Measurements from ENCODE around the gene CD9. TPM values are rescaled to one million over a fixed set of nuclear protein-coding genes. Genes with fewer than 3 reads are reported as not detected.

CD9 gene
- total RNA-seq, 4 donors from 2014 or later: 464 to 1,007 (median 773) TPM

DNA sequence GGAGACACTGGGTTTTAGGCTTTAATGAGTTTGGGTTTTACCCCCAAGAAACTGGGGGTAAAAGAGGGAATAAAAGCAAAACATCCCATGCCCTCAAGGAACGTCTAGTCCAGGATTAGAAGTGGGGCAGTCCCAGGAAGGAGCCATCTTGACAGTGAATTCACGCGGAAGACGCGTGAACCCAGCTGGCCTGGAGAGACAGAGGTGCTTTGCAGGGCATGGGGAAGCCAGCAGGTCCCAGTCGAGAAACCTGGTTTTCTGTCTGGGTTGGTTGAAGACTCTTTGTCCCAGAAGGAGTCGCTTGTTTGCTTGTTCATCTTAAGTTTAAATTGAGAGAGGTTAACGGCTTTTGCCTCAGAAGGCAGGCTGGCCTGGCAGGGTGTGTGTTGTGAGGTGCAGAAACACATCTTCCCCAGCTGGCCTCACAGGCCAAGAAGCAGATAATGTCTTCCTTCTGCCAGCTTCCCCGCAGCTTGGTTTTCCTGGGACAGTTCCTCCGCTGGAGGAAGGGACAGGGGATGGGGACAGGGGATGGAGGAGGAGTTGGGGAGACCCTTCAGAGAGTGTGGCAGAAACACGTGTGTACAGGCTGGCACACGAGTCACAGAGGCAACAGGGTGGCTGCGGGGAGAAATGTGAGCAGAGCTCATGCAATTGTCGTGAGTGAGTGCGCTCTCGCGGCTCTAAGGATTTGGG lies 18.5 kb upstream of the CD9 start:
- H3K27me3 ChIP-seq: no peaks in the 10 kb centered on the region
- intact Hi-C loops (cut with DNase I): no loop called here
- peaks cover 33 to 69% (median 51%) of the 10 kb centered on the region in 3 donors for H3K4me1 ChIP-seq
- TF ChIP-seq, protein P1, sequence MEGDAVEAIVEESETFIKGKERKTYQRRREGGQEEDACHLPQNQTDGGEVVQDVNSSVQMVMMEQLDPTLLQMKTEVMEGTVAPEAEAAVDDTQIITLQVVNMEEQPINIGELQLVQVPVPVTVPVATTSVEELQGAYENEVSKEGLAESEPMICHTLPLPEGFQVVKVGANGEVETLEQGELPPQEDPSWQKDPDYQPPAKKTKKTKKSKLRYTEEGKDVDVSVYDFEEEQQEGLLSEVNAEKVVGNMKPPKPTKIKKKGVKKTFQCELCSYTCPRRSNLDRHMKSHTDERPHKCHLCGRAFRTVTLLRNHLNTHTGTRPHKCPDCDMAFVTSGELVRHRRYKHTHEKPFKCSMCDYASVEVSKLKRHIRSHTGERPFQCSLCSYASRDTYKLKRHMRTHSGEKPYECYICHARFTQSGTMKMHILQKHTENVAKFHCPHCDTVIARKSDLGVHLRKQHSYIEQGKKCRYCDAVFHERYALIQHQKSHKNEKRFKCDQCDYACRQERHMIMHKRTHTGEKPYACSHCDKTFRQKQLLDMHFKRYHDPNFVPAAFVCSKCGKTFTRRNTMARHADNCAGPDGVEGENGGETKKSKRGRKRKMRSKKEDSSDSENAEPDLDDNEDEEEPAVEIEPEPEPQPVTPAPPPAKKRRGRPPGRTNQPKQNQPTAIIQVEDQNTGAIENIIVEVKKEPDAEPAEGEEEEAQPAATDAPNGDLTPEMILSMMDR (IDR thresholded peaks at IDR 0.05): no peak
- TF ChIP-seq POLR2A (IDR thresholded peaks at IDR 0.05): no peak
- no peaks in the 10 kb centered on the region for H3K9me3 ChIP-seq
- no peak for DNase-seq
- no peaks in the 10 kb centered on the region for H3K36me3 ChIP-seq
- peak overlapping the region in 1 of 4 donors; percentile 27 for H3K4me3 ChIP-seq
- H3K27ac ChIP-seq: peak overlapping the region; percentile 82 to 91 (median 90)
- 25 to 42% methylated on average over 14 to 16 of the region's 17 CpGs for WGBS, 2 donors

DNA sequence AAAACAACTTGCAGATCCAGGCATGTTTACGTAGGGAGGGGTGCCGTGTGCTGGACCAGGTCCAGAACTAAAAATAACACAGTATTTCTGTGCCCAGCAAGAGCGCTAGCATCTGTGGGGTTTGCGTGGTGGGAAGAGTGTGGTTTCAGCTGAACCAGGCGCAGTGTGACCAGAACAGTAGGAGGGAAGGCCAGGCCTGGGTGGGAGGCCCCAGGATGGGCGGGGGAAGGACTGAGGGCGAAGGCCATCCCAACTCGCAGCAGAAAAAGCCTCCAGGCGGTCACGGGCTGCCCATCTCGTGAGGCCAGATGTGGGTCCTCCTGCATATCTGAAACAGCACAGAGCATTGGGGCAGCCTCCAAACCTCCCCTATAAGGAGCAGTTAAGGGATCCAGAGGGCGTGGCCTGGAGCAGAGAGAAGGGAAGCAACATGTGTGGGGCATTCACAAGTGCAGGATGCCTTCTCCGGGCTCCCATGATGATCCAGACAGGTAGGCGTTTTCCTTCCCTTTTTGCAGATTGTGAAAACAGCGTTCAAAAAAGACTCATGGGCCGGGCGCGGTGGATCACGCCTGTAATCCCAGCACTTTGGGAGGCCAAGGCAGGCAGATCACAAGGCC lies 17.8 kb upstream of the CD9 start:
- Histone ChIP-seq H3K4me1 (peaks cover 33 to 76% (median 51%) of the 10 kb centered on the region in 3 donors), H3K27me3 (no peaks in the 10 kb centered on the region), H3K4me3 (peak overlapping the region in 1 of 4 donors; percentile 27), H3K9me3 (no peaks in the 10 kb centered on the region), H3K27ac (peak overlapping the region; percentile 82 to 91 (median 90)), H3K36me3 (no peaks in the 10 kb centered on the region)
- WGBS, 2 donors: 11 to 20% methylated on average over 14 to 19 of the region's 19 CpGs
- intact Hi-C loops (cut with DNase I): no loop called here
- no peak for TF ChIP-seq POLR2A (IDR thresholded peaks at IDR 0.05)
- TF ChIP-seq, protein P1 (IDR thresholded peaks at IDR 0.05): no peak
- DNase-seq: no peak

DNA sequence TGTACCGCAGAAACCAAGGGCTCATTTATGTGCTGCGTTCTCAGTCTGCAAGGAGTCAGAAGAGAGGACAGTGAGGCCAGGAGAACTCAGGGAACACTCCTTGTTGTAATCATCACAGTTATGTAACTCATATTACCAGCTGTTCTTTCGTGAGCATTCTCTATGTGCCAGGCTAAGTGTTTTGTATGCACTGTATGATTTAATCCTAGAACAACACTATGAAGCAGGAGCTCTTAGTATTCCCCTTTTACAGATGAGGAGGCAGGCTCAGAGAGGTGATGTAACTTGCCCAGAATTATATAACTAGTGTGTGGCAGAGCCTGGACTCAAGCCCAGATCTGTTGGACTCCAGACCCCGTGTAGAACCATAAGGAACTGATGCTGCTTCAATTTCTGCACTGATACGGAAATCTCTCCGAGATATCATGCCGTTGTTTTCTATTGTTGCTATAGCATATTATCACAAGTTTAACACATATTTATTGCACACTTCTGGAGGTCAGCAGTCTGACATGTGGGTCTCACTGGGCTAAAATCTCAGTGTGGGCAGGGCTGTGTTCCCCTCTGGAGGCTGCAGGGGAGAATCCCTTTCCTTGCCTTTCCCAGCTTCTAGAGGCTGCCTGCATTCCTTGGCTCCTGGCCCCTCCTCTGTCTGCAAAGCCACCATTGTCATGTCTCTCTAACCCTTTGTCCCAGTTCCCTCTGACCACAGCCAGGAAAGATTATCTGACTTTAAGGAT lies 16.3 kb upstream of the CD9 start:
- DNase-seq: no peak
- Histone ChIP-seq H3K4me3 (no peak overlapping the region), H3K9me3 (no peaks in the 10 kb centered on the region), H3K27ac (peak overlapping the region; percentile 82 to 91 (median 90)), H3K4me1 (peaks cover 36 to 87% (median 60%) of the 10 kb centered on the region in 3 donors), H3K36me3 (no peaks in the 10 kb centered on the region), H3K27me3 (no peaks in the 10 kb centered on the region)
- 11 to 26% methylated on average over 7 of the region's 7 CpGs for WGBS, 2 donors
- TF ChIP-seq POLR2A (IDR thresholded peaks at IDR 0.05): no peak
- TF ChIP-seq, protein P1 (IDR thresholded peaks at IDR 0.05): no peak
- intact Hi-C loops (cut with DNase I): no loop called here

DNA sequence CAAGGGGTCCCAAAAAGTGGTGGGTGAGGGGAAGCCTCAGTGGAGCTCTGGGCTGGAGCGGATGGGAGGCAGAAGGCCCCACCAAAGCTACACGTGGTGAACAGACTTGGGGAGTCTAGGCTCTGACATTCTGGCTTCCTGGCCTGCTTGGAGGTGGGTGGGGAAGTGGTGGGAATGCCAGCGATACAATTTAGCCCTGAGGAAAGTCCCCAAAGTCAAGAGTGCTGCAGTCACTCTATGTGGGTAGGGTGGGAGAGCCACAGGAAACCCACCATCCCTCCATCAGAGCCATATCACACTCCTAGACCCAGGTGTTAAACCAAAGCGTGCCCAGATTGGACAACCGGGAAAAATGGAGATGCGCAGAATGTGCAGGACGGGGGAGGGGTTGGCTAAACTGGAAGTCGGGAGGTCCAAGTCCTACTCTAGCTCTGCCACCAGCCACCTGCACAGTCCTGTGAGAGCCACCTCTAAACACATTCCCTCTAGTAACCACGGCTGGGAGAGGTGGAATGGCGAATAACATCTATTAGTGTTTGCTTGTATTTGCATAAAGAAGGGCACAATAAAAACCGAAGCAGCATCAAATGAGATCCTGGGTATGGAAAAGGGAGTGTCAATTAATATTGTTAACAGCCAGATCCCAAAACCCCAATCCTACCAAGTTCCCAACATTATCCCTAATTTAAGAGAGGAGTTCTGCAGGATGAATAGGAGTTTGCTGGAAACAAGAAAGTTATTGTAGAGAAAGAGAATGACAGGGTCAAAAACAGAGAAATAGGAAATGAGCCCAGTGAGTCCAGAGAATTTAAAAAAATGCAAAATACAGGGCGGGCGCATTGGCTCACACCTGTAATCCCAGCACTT lies 14.0 kb upstream of the CD9 start:
- 70 to 82% methylated on average over 12 of the region's 13 CpGs for WGBS, 2 donors
- H3K4me1 ChIP-seq: peaks cover 38 to 77% (median 46%) of the 10 kb centered on the region in 3 donors
- H3K36me3 ChIP-seq: no peaks in the 10 kb centered on the region
- TF ChIP-seq POLR2A (IDR thresholded peaks at IDR 0.05): no peak
- TF ChIP-seq, protein P1 (IDR thresholded peaks at IDR 0.05): no peak
- no peaks in the 10 kb centered on the region for H3K9me3 ChIP-seq
- H3K27me3 ChIP-seq: no peaks in the 10 kb centered on the region
- no peak overlapping the region for H3K4me3 ChIP-seq
- no peak for DNase-seq
- intact Hi-C loops (cut with DNase I): no loop called here
- H3K27ac ChIP-seq: peak overlapping the region in 3 of 4 donors; percentile 31 to 73 (median 45)

Measured in esophagus squamous epithelium (tissue), 5 donors.